GM10266 (cell line): ENCODE data around the gene EDN2.

Experiments used
- DNase-seq: peaks from one replicate; pipeline ENCODE4 v3.0.0; 2012; ENCODE audit errors: extremely low spot score
- TF ChIP-seq, protein P1 (sequence below): IDR thresholded peaks from 2 replicates; pipeline ENCODE4 v1.5.1; 2012; ENCODE audit warnings: mild to moderate bottlenecking, low read depth; ENCODE audit not compliant: control insufficient read depth, insufficient read depth; ENCODE audit errors: missing control alignments

EDN2 gene

DNA sequence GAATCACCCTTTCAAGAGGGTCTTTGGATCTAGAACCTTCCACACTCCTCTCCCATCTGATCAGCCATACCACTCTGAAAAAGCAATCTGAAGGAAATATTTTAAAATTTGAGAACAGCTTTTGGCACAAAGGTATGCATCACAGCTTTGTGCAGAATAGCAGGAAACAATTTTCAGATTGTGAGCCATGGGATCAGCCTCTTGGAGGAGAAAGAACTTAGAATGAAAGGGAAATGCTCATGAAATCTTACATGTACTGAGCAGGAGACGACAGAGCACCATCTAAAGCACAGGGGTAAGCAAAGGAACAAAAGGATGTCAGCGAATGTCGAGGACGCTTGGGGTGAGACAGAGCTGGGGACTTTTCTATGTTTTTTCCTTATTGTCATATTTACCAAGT lies 54.4 kb downstream of the EDN2 start:
- TF ChIP-seq, protein P1, sequence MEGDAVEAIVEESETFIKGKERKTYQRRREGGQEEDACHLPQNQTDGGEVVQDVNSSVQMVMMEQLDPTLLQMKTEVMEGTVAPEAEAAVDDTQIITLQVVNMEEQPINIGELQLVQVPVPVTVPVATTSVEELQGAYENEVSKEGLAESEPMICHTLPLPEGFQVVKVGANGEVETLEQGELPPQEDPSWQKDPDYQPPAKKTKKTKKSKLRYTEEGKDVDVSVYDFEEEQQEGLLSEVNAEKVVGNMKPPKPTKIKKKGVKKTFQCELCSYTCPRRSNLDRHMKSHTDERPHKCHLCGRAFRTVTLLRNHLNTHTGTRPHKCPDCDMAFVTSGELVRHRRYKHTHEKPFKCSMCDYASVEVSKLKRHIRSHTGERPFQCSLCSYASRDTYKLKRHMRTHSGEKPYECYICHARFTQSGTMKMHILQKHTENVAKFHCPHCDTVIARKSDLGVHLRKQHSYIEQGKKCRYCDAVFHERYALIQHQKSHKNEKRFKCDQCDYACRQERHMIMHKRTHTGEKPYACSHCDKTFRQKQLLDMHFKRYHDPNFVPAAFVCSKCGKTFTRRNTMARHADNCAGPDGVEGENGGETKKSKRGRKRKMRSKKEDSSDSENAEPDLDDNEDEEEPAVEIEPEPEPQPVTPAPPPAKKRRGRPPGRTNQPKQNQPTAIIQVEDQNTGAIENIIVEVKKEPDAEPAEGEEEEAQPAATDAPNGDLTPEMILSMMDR = no peak
- no peak for DNase-seq

DNA sequence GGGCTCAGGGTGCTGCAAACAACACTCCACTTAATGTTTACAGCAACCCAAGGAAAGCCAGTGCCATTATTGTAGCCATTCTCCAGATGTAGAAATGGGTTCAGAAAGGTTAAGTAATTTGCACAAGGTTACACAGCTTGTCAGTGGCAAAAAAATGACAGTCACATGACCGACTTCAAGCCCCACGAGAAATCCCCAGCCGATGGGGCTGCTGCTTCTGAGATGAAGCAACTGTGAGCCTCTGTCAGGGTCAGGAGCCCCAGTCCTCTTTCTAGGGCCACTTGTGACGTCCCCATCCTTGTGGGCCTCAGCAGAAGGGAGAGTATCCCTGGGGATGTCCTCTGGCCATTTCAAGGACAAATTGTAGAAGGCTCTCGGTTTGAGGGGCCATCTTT lies 54.8 kb downstream of the EDN2 start:
- TF ChIP-seq, protein P1 = no peak

More for the DNA sequence above, 54.8 kb downstream of the EDN2 start:
- no peak for DNase-seq
